AG09309 (cell line): ENCODE measurements around the gene INHBA.

ENCODE experiments used
- DNase-seq: peaks from one replicate; pipeline ENCODE4 v3.0.0-alpha.2; 2010; ENCODE audit warnings: low read depth
- H3K4me3 ChIP-seq: 2 replicates; pipeline ENCODE4 v1.5.1; 2011; ENCODE audit warnings: mild to moderate bottlenecking, low read depth, low read length, moderate library complexity; ENCODE audit not compliant: control insufficient read depth
- TF ChIP-seq, protein P1 (sequence below): IDR thresholded peaks from 2 replicates; pipeline ENCODE4 v1.5.1; 2011; ENCODE audit warnings: mild to moderate bottlenecking, low read depth, low read length, inconsistent platforms; ENCODE audit not compliant: insufficient read depth, control insufficient read depth; ENCODE audit errors: missing control alignments

Gene INHBA

DNA sequence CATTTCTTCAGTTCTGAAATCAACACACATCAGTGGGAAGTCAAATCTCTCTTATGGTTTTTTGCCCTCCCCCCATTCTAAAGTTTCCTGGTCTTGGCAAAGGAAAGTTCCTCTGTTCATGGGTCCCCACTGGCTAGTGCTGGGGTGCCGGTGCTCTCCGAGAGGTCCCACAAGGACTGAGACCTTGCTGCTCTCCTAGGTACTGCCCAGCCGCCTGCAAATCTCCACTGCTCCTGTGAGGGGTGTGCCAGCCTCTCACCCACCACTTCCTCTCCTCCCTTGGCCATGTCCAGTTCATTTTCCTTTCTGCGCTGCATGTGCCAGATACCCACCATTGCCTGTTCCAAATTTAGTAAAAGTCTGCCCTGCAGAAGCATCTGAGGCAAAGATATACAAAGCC, 17.2 kb upstream of the INHBA start:
- no peak overlapping the region for H3K4me3 ChIP-seq
- TF ChIP-seq, protein P1, sequence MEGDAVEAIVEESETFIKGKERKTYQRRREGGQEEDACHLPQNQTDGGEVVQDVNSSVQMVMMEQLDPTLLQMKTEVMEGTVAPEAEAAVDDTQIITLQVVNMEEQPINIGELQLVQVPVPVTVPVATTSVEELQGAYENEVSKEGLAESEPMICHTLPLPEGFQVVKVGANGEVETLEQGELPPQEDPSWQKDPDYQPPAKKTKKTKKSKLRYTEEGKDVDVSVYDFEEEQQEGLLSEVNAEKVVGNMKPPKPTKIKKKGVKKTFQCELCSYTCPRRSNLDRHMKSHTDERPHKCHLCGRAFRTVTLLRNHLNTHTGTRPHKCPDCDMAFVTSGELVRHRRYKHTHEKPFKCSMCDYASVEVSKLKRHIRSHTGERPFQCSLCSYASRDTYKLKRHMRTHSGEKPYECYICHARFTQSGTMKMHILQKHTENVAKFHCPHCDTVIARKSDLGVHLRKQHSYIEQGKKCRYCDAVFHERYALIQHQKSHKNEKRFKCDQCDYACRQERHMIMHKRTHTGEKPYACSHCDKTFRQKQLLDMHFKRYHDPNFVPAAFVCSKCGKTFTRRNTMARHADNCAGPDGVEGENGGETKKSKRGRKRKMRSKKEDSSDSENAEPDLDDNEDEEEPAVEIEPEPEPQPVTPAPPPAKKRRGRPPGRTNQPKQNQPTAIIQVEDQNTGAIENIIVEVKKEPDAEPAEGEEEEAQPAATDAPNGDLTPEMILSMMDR = no peak
- DNase-seq = no peak

DNA sequence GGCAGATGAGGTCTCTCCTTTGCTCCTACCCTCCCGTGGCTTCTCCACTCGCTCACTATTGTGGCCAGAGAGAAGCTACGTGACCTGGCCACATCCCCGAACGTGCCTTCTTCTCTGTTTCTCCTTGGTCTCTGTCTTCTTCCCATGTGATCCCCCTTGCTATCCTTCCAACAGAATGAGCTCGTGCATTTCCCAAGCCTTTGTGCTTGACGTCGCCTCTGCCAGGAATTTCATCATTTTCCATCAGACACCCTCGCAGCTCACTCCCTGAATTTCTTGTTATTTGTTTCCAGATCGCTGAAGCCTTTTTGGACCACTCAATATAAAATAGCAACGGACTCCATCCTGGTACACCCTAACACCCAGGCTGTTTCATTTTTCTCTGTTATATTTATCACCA, 13.8 kb upstream of the INHBA start:
- TF ChIP-seq, protein P1 = no peak
- DNase-seq = no peak
- H3K4me3 ChIP-seq = no peak overlapping the region

DNA sequence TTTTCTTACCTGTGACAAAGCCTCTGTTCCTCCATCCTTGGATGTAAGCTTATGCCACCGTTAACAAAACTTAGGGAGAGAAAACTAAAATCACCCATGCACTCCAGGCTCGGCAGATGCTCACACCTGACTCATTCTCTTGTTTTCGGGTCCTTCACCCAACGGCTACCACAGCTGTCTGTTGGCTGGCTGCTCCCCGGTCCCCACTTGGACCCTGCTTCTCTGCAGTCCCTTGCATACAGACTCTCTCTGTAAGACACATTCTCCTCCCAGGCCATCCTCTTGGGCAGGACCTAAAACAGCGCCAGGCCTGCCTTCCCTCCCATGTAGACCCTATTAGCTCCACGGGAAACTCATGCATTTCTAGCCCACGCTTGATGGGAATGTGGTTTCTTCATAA, 12.1 kb upstream of the INHBA start:
- TF ChIP-seq, protein P1 = no peak
- H3K4me3 ChIP-seq = no peak overlapping the region
- DNase-seq = no peak

DNA sequence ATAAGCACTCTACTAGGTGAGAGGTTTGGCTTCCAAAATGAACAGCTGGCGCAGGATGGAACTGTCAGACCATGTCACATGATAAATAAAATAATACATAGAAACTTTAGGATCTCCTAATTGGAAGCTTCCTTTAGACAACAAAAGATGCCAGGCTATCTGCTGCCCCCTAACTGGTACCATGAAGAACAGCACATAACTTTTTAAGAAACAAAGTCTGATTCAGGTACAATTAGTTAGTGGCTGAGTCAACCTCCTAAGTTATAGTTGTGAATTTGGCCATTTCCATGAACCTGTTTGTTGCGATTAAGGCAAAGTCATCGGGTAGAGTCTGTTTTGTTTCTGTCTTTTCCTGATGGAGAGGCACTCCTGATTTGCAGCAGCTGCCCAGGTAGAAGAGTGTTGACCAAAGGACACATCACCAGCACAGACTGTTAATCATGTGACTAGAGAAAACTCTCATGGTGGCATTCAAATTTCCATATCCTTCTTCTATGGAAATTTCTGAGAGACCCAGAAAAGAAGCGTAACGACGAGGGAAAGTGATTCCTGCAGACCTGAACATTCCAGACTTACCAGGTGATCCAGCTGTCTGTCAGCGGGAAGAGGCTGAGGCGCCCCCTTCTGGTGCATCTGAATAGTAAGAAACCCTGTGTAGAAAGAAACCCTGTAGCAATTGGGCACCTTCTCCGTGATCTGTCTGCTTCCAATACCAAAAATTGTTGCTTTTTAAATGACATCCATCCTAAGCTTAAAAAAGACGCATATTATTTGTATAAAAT, 8.6 kb upstream of the INHBA start:
- H3K4me3 ChIP-seq = no peak overlapping the region
- DNase-seq = no peak
- TF ChIP-seq, protein P1 = peak; percentile 51

DNA sequence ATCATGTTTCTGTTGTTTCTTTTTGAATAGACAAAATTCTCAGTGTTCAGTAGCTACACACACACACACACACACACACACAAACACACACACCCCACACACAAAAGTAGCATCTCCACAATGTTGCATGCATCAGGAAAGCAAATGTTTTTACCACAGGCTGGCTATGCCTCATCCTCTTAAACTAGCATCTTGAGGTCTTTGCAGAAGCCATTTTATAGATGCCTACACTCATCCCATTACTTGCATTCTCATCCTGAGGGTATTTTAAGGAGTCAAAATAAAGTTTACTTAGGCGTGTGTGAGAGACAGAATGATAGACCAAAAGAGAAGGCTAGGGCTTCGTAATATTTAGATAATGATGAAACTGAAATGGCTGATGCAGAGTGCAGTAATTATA, 7.9 kb upstream of the INHBA start:
- H3K4me3 ChIP-seq = no peak overlapping the region
- DNase-seq = no peak
- TF ChIP-seq, protein P1 = no peak

DNA sequence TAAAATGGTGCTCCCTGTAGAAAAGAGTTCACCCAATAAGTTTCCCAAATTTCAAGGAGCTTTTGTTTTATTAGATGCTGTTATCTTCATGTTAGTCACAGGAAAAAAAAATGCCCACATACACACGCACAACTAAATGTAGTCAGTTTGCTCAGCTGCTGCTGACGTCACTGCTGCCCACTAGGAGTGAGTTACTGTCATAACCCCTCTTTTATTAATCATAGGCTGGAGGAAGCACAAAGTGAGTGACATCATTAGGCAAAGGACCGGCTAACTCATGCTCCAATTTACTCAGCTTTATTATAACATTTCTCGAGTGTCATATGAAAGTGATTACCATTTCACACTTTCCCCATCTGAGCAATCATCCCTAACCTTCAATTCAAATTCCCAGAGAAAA, 6.7 kb upstream of the INHBA start:
- H3K4me3 ChIP-seq = no peak overlapping the region
- peak; percentile 98 for DNase-seq
- TF ChIP-seq, protein P1 = no peak
